SK-N-SH (cell line): ENCODE measurements around the gene SPATA16.

Source experiments
- EP300 ChIP-seq, 2 experiments: IDR thresholded peaks; 2 replicates each; pipeline versions ENCODE4 v1.4.0 to v1.6.1; 2012; ENCODE audit warnings: borderline replicate concordance in 1 of 2, low read depth in 1 of 2, low read length in 1 of 2
- FOXJ3 ChIP-seq: sonication (generic); formaldehyde crosslinking; IDR thresholded peaks from 2 replicates; pipeline ENCODE4 v1.5.1; 2020; ENCODE audit warnings: mild to moderate bottlenecking, missing genetic modification reagents
- JUND ChIP-seq: IDR thresholded peaks from 2 replicates; pipeline ENCODE4 v1.4.0; 2012
- MEF2A ChIP-seq: IDR thresholded peaks from 2 replicates; pipeline ENCODE4 v1.4.0; 2012; ENCODE audit warnings: low read depth, borderline replicate concordance
- NFIC ChIP-seq: IDR thresholded peaks from 2 replicates; pipeline ENCODE4 v1.4.0; 2012; ENCODE audit warnings: borderline replicate concordance
- NRF1 ChIP-seq: IDR thresholded peaks from 2 replicates; pipeline ENCODE4 v1.6.1; 2012; ENCODE audit warnings: low read depth, mild to moderate bottlenecking, low read length
- POLR2AphosphoS5 ChIP-seq: IDR thresholded peaks from 2 replicates; pipeline ENCODE4 v1.6.1; 2012; ENCODE audit warnings: low read depth, low read length
- RFX5 ChIP-seq: IDR thresholded peaks from 2 replicates; pipeline ENCODE4 v1.6.1; 2012; ENCODE audit warnings: mild to moderate bottlenecking, improper control_type of control experiment, low read length
- RXRA ChIP-seq: IDR thresholded peaks from 2 replicates; pipeline ENCODE4 v1.4.0; 2012; ENCODE audit warnings: low read depth, mild to moderate bottlenecking, borderline replicate concordance
- TCF12 ChIP-seq: IDR thresholded peaks from 2 replicates; pipeline ENCODE4 v1.4.0; 2012
- TF ChIP-seq, protein P1 (sequence below): fragments of 200-600 bp; sonication (generic); IDR thresholded peaks from 2 replicates; pipeline ENCODE4 v1.6.1; 2017; ENCODE audit warnings: antibody characterized with exemption, mild to moderate bottlenecking, moderate library complexity
- TF ChIP-seq, protein P2 (sequence below): IDR thresholded peaks from 2 replicates; pipeline ENCODE4 v1.6.1; 2012; ENCODE audit warnings: mild to moderate bottlenecking, low read depth, low read length, moderate library complexity
- TF ChIP-seq, protein P3 (sequence below): IDR thresholded peaks from 2 replicates; pipeline ENCODE4 v1.4.0; 2012; ENCODE audit warnings: low read depth

DNA sequence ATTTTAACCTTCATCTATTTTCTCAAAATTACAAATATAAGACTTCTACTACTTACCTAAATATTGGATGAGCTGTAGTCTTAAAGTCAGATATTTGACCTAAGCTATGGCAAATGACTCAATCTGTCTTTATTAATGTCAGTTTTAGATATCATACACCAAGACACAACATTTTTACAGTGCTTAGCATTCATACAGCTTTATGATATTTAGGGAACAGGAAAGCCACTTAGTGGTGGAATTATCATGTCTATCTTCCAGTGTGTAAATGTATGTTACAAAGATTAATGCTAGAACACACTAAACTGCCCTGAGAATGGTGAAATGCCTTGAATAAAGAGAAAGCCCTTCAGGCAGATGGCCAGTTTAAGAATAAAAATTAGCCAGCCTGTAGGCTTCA is 135.0 kb downstream of the SPATA16 start:
- TF ChIP-seq TCF12 (no peak), RXRA (no peak), JUND (no peak), EP300 (IDR thresholded peaks at IDR 0.05; ENCODE audit: borderline replicate concordance in 1 of 2, low read depth in 1 of 2, low read length in 1 of 2) (no peak), FOXJ3 (CRISPR knock-in tag) (no peak), NFIC (no peak), NRF1 (no peak), RFX5 (no peak), MEF2A (no peak), POLR2AphosphoS5 (no peak)
- TF ChIP-seq, protein P1, sequence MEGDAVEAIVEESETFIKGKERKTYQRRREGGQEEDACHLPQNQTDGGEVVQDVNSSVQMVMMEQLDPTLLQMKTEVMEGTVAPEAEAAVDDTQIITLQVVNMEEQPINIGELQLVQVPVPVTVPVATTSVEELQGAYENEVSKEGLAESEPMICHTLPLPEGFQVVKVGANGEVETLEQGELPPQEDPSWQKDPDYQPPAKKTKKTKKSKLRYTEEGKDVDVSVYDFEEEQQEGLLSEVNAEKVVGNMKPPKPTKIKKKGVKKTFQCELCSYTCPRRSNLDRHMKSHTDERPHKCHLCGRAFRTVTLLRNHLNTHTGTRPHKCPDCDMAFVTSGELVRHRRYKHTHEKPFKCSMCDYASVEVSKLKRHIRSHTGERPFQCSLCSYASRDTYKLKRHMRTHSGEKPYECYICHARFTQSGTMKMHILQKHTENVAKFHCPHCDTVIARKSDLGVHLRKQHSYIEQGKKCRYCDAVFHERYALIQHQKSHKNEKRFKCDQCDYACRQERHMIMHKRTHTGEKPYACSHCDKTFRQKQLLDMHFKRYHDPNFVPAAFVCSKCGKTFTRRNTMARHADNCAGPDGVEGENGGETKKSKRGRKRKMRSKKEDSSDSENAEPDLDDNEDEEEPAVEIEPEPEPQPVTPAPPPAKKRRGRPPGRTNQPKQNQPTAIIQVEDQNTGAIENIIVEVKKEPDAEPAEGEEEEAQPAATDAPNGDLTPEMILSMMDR: no peak
- TF ChIP-seq, protein P2, sequence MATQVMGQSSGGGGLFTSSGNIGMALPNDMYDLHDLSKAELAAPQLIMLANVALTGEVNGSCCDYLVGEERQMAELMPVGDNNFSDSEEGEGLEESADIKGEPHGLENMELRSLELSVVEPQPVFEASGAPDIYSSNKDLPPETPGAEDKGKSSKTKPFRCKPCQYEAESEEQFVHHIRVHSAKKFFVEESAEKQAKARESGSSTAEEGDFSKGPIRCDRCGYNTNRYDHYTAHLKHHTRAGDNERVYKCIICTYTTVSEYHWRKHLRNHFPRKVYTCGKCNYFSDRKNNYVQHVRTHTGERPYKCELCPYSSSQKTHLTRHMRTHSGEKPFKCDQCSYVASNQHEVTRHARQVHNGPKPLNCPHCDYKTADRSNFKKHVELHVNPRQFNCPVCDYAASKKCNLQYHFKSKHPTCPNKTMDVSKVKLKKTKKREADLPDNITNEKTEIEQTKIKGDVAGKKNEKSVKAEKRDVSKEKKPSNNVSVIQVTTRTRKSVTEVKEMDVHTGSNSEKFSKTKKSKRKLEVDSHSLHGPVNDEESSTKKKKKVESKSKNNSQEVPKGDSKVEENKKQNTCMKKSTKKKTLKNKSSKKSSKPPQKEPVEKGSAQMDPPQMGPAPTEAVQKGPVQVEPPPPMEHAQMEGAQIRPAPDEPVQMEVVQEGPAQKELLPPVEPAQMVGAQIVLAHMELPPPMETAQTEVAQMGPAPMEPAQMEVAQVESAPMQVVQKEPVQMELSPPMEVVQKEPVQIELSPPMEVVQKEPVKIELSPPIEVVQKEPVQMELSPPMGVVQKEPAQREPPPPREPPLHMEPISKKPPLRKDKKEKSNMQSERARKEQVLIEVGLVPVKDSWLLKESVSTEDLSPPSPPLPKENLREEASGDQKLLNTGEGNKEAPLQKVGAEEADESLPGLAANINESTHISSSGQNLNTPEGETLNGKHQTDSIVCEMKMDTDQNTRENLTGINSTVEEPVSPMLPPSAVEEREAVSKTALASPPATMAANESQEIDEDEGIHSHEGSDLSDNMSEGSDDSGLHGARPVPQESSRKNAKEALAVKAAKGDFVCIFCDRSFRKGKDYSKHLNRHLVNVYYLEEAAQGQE: no peak
- TF ChIP-seq, protein P3, sequence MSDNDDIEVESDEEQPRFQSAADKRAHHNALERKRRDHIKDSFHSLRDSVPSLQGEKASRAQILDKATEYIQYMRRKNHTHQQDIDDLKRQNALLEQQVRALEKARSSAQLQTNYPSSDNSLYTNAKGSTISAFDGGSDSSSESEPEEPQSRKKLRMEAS: no peak
